KMS-11 (cell line): Measurements from ENCODE around the gene NDEL1.

Experiments
- H2AFZ ChIP-seq: fragments of 200-600 bp; sonication (generic); 2 replicates; pipeline ENCODE4 v1.6.1; 2016; ENCODE audit warnings: antibody characterized with exemption, mixed run types, low read depth
- H3K27ac ChIP-seq: fragments of 200-600 bp; sonication (generic); 2 replicates; pipeline ENCODE4 v1.6.1; 2016; ENCODE audit warnings: mild to moderate bottlenecking, mixed run types
- H3K27me3 ChIP-seq: fragments of 200-600 bp; sonication (generic); 2 replicates; pipeline ENCODE4 v1.6.1; 2017; ENCODE audit warnings: mild to moderate bottlenecking, low read depth, mixed run types, moderate library complexity; ENCODE audit not compliant: insufficient read depth
- H3K36me3 ChIP-seq: fragments of 200-600 bp; sonication (generic); 2 replicates; pipeline ENCODE4 v1.6.1; 2017; ENCODE audit warnings: mild to moderate bottlenecking, mixed run types; ENCODE audit not compliant: insufficient read depth
- H3K4me1 ChIP-seq: fragments of 200-600 bp; sonication (generic); 2 replicates; pipeline ENCODE4 v1.6.1; 2016; ENCODE audit warnings: mild to moderate bottlenecking, low read depth, mixed run types; ENCODE audit not compliant: poor library complexity, severe bottlenecking
- H3K4me2 ChIP-seq: fragments of 200-600 bp; sonication (generic); 2 replicates; pipeline ENCODE4 v1.7.0; 2016; ENCODE audit warnings: mild to moderate bottlenecking, mixed run types
- H3K4me3 ChIP-seq: fragments of 200-600 bp; sonication (generic); IDR thresholded peaks from 2 replicates; pipeline ENCODE4 v1.6.1; 2017; ENCODE audit warnings: low read depth, low read length, mixed read lengths; ENCODE audit not compliant: insufficient read depth
- H3K79me2 ChIP-seq: fragments of 200-600 bp; sonication (generic); 2 replicates; pipeline ENCODE4 v1.6.1; 2016; ENCODE audit warnings: low read depth, mixed run types; ENCODE audit not compliant: insufficient read depth
- H3K9ac ChIP-seq: fragments of 200-600 bp; sonication (generic); 2 replicates; pipeline ENCODE4 v1.6.1; 2016; ENCODE audit warnings: mild to moderate bottlenecking, mixed run types
- H4K20me1 ChIP-seq: fragments of 200-600 bp; sonication (generic); 2 replicates; pipeline ENCODE4 v1.6.1; 2016; ENCODE audit warnings: mild to moderate bottlenecking, mixed run types; ENCODE audit not compliant: insufficient read depth
- TF ChIP-seq, protein P1 (sequence below): fragments of 200-600 bp; sonication (generic); conservative IDR thresholded peaks from 2 replicates; pipeline ENCODE4 v1.6.1; 2017; ENCODE audit warnings: low read depth, mild to moderate bottlenecking, antibody characterized with exemption, low read length, moderate library complexity, mixed read lengths

NDEL1 gene

DNA sequence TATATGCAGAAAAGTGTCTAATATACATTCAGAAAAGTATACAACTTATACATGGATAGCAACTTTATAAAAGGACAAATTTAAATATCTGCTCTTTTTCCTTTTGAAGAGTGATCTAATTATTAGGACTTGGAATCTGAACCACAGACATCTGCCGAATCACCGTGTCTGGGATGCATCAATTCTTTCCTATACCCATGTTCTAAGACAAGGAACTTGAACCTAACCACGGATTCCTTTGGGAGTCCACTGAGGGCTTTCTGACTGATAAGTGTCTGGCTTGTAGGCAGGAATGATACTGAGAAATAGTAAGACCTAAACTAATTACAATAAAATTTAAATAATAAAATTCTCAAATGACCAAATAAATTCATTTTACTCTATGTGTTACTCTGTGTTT, 54.2 kb downstream of the NDEL1 start:
- H3K4me2 ChIP-seq: no peak overlapping the region
- no peak overlapping the region for H3K27ac ChIP-seq
- TF ChIP-seq, protein P1, sequence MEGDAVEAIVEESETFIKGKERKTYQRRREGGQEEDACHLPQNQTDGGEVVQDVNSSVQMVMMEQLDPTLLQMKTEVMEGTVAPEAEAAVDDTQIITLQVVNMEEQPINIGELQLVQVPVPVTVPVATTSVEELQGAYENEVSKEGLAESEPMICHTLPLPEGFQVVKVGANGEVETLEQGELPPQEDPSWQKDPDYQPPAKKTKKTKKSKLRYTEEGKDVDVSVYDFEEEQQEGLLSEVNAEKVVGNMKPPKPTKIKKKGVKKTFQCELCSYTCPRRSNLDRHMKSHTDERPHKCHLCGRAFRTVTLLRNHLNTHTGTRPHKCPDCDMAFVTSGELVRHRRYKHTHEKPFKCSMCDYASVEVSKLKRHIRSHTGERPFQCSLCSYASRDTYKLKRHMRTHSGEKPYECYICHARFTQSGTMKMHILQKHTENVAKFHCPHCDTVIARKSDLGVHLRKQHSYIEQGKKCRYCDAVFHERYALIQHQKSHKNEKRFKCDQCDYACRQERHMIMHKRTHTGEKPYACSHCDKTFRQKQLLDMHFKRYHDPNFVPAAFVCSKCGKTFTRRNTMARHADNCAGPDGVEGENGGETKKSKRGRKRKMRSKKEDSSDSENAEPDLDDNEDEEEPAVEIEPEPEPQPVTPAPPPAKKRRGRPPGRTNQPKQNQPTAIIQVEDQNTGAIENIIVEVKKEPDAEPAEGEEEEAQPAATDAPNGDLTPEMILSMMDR: no peak
- H3K27me3 ChIP-seq: no peaks in the 10 kb centered on the region
- H3K9ac ChIP-seq: no peak overlapping the region
- no peak overlapping the region for H3K4me3 ChIP-seq
- no peaks in the 10 kb centered on the region for H3K4me1 ChIP-seq
- H3K79me2 ChIP-seq: no peaks in the 10 kb centered on the region
- H2AFZ ChIP-seq: no peak overlapping the region
- H3K36me3 ChIP-seq: no peaks in the 10 kb centered on the region
- no peaks in the 10 kb centered on the region for H4K20me1 ChIP-seq

- TF ChIP-seq, protein P1: no peak
- Histone ChIP-seq H2AFZ (no peak overlapping the region), H3K36me3 (no peaks in the 10 kb centered on the region)
Observed at GRCh38 chr17:8490256-8491023, 54.8 kb downstream of the NDEL1 start.

GRCh38 chr17:8492121-8492520, 56.4 kb downstream of the NDEL1 start:
- no peaks in the 10 kb centered on the region for H3K79me2 ChIP-seq
- H2AFZ ChIP-seq: no peak overlapping the region
- TF ChIP-seq, protein P1: no peak
- H3K27me3 ChIP-seq: no peaks in the 10 kb centered on the region
- no peak overlapping the region for H3K4me2 ChIP-seq
- H3K4me3 ChIP-seq: no peak overlapping the region
- H3K4me1 ChIP-seq: no peaks in the 10 kb centered on the region
- H3K36me3 ChIP-seq: no peaks in the 10 kb centered on the region
- H3K9ac ChIP-seq: no peak overlapping the region
- H3K27ac ChIP-seq: no peak overlapping the region
- no peaks in the 10 kb centered on the region for H4K20me1 ChIP-seq

More at GRCh38 chr17:8490256-8491023, 54.8 kb downstream of the NDEL1 start:
- H3K4me3 ChIP-seq: no peak overlapping the region
- H3K27ac ChIP-seq: no peak overlapping the region
- H3K9ac ChIP-seq: no peak overlapping the region
- H3K4me2 ChIP-seq: no peak overlapping the region
- H3K79me2 ChIP-seq: no peaks in the 10 kb centered on the region
- H4K20me1 ChIP-seq: no peaks in the 10 kb centered on the region
- no peaks in the 10 kb centered on the region for H3K4me1 ChIP-seq
- no peaks in the 10 kb centered on the region for H3K27me3 ChIP-seq

GRCh38 chr17:8494021-8494420, 58.3 kb downstream of the NDEL1 start:
- Histone ChIP-seq H3K36me3 (no peaks in the 10 kb centered on the region), H3K4me2 (no peak overlapping the region)

More at GRCh38 chr17:8494021-8494420, 58.3 kb downstream of the NDEL1 start:
- TF ChIP-seq, protein P1: no peak
- H3K4me3 ChIP-seq: no peak overlapping the region
- no peaks in the 10 kb centered on the region for H3K79me2 ChIP-seq
- no peaks in the 10 kb centered on the region for H4K20me1 ChIP-seq
- no peak overlapping the region for H3K27ac ChIP-seq
- no peak overlapping the region for H3K9ac ChIP-seq
- no peaks in the 10 kb centered on the region for H3K4me1 ChIP-seq
- H2AFZ ChIP-seq: no peak overlapping the region
- no peaks in the 10 kb centered on the region for H3K27me3 ChIP-seq
